Stomach (tissue), 4 donors: ENCODE results near the gene HYDIN.

Experiments used
- EP300 ChIP-seq: sonication (generic); formaldehyde crosslinking; IDR thresholded peaks from one replicate; pipeline ENCODE4 v1.6.1; 2017; ENCODE audit warnings: antibody characterized with exemption
- POLR2A ChIP-seq, 4 donors: fragments of 450-650 bp; IDR thresholded peaks; one replicate each; pipeline ENCODE4 v1.6.1; 2016; ENCODE audit warnings: antibody characterized with exemption in 4 of 4, control low read depth in 2 of 4, mild to moderate bottlenecking in 1 of 4, moderate library complexity in 1 of 4
- TF ChIP-seq, protein P1 (sequence below), 7 experiments: fragments of 450-650 bp in 4 of 7; fragments of 200-600 bp in 3 of 7; sonication (generic) in 3 of 7; IDR thresholded peaks; one replicate each; pipeline ENCODE4 v1.5.1; 2016 to 2019; ENCODE audit warnings: antibody characterized with exemption in 7 of 7, control low read depth in 2 of 7, mild to moderate bottlenecking in 1 of 7

DNA sequence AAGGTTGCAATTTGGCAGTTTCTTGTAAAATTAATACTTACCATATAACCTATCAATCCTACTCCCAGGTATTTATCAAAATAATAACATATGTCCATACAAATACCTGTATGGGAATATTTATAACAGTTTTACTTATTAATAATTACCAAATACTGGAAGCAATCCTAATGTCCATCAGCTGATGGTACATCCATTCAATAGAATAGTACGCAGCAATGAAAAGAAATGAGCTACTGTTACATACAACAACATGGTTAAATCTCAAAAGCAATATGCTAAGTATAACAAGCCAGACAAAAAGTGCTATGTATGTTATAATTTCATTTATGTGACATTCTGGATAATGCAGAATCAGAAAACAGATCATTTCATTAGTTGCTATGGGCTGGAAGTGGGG lies 1.2 kb downstream of the HYDIN start:
- TF ChIP-seq POLR2A (IDR thresholded peaks at IDR 0.05) (no peak), EP300 (no peak)
- TF ChIP-seq, protein P1, sequence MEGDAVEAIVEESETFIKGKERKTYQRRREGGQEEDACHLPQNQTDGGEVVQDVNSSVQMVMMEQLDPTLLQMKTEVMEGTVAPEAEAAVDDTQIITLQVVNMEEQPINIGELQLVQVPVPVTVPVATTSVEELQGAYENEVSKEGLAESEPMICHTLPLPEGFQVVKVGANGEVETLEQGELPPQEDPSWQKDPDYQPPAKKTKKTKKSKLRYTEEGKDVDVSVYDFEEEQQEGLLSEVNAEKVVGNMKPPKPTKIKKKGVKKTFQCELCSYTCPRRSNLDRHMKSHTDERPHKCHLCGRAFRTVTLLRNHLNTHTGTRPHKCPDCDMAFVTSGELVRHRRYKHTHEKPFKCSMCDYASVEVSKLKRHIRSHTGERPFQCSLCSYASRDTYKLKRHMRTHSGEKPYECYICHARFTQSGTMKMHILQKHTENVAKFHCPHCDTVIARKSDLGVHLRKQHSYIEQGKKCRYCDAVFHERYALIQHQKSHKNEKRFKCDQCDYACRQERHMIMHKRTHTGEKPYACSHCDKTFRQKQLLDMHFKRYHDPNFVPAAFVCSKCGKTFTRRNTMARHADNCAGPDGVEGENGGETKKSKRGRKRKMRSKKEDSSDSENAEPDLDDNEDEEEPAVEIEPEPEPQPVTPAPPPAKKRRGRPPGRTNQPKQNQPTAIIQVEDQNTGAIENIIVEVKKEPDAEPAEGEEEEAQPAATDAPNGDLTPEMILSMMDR (IDR thresholded peaks at IDR 0.05) = no peak
